Measurements from ENCODE around the gene PRM1.

Gene PRM1

DNA sequence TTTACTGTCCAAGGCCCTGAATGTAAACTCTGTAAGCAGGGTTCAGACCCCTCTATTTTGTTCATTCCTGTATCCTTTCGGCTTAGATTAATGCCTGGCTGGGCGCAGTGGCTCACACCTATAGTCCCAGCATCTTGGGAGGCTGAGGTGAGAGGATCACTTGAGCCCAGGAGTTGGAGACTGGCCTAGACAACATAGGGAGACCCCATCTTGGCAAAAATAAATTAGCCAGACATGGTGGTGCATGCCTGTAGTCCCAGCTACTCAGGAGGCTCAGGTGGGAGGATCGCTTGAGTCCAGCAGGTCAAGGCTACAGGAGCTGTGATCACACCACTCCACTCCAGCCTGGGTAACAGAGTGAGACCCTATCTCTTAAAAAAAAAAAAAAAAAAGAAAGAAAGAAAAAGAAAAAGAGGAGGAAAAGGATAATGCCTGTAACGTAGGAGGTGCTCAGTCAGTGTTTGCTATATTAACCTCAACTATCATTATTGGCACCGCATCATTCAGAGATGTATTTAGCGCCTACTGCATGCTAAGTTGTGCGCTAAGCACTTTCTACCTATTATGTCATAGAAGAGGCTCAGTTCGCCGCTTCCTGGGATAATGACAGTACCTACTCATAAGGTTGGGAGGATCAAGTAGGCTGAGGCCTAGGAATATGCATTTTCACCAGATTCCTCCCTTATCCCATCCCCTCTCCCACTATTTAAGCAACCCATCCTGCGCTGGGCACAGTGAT, 30.2 kb downstream of the PRM1 start:
- no peak overlapping the region for H3K4me3 ChIP-seq (ENCODE audit: low read depth, low read length)
- DNase-seq (ENCODE audit: low read depth) = no peak
- TF ChIP-seq MAX (IDR thresholded peaks at IDR 0.05; ENCODE audit: low read depth, low read length) (no peak), MYC (IDR thresholded peaks at IDR 0.05; ENCODE audit: low read depth, low read length) (no peak), POLR2A (IDR thresholded peaks at IDR 0.05; ENCODE audit: extremely low read depth, insufficient read length) (no peak)
- TF ChIP-seq, protein P1, sequence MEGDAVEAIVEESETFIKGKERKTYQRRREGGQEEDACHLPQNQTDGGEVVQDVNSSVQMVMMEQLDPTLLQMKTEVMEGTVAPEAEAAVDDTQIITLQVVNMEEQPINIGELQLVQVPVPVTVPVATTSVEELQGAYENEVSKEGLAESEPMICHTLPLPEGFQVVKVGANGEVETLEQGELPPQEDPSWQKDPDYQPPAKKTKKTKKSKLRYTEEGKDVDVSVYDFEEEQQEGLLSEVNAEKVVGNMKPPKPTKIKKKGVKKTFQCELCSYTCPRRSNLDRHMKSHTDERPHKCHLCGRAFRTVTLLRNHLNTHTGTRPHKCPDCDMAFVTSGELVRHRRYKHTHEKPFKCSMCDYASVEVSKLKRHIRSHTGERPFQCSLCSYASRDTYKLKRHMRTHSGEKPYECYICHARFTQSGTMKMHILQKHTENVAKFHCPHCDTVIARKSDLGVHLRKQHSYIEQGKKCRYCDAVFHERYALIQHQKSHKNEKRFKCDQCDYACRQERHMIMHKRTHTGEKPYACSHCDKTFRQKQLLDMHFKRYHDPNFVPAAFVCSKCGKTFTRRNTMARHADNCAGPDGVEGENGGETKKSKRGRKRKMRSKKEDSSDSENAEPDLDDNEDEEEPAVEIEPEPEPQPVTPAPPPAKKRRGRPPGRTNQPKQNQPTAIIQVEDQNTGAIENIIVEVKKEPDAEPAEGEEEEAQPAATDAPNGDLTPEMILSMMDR (IDR thresholded peaks at IDR 0.05; ENCODE audit: low read depth, low read length) = no peak

DNA sequence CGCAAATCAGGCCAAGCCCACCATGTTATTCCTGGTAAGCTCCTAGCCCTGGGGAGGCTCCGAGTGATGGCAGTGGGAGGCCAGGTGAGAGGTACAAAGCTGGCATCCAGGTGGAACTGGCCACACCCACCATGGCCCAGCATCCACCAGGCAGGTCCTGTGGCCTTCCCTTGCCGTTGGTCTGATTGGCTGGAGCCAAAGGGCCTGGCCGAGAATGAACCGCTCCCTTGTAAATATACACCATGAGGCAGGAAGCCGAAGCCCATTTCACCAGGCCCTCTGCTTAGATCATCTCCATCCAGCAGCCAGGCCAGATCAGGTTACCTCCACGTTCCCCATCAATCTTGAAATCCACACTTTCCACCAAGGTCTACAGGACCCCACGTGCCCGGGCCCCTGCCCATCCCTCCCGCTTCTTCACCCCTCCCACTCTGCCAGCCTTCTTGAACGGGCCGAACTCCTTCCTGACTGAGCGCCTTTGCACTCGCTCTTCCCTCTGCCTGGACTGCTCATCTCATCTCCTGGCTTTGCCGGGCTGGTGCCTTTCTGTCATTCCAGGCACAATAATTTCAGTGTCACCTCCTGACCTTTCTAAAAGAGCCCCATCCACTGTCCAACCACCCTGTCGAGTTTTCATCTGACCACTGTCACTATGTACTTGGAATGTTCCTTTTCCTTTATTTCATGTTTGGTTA, 30.9 kb downstream of the PRM1 start:
- H3K4me3 ChIP-seq (ENCODE audit: low read depth, low read length) = no peak overlapping the region
- DNase-seq (ENCODE audit: low read depth) = no peak
- no peak for TF ChIP-seq MYC (IDR thresholded peaks at IDR 0.05; ENCODE audit: low read depth, low read length)
- no peak for TF ChIP-seq MAX (IDR thresholded peaks at IDR 0.05; ENCODE audit: low read depth, low read length)

- H3K4me3 ChIP-seq (ENCODE audit: low read depth, low read length) = no peak overlapping the region
- TF ChIP-seq MAX (IDR thresholded peaks at IDR 0.05; ENCODE audit: low read depth, low read length) (no peak), MYC (IDR thresholded peaks at IDR 0.05; ENCODE audit: low read depth, low read length) (no peak), POLR2A (IDR thresholded peaks at IDR 0.05; ENCODE audit: extremely low read depth, insufficient read length) (no peak)
- TF ChIP-seq, protein P1 (IDR thresholded peaks at IDR 0.05; ENCODE audit: low read depth, low read length) = no peak
- no peak for DNase-seq (ENCODE audit: low read depth)
These were observed 31.7 kb downstream of the PRM1 start for GRCh38 chr16:11249233-11250061.

GRCh38 chr16:11248133-11248532, 33.0 kb downstream of the PRM1 start:
- TF ChIP-seq MYC (IDR thresholded peaks at IDR 0.05; ENCODE audit: low read depth, low read length) (no peak), POLR2A (IDR thresholded peaks at IDR 0.05; ENCODE audit: extremely low read depth, insufficient read length) (no peak), MAX (IDR thresholded peaks at IDR 0.05; ENCODE audit: low read depth, low read length) (no peak)
- TF ChIP-seq, protein P1 (IDR thresholded peaks at IDR 0.05; ENCODE audit: low read depth, low read length) = no peak
- no peak for DNase-seq (ENCODE audit: low read depth)
- no peak overlapping the region for H3K4me3 ChIP-seq (ENCODE audit: low read depth, low read length)

- no peak for DNase-seq (ENCODE audit: low read depth)
- TF ChIP-seq, protein P1 (IDR thresholded peaks at IDR 0.05; ENCODE audit: low read depth, low read length) = no peak
- TF ChIP-seq MAX (IDR thresholded peaks at IDR 0.05; ENCODE audit: low read depth, low read length) (no peak), MYC (IDR thresholded peaks at IDR 0.05; ENCODE audit: low read depth, low read length) (no peak), POLR2A (IDR thresholded peaks at IDR 0.05; ENCODE audit: extremely low read depth, insufficient read length) (no peak)
- no peak overlapping the region for H3K4me3 ChIP-seq (ENCODE audit: low read depth, low read length)
These were observed 35.1 kb downstream of the PRM1 start for GRCh38 chr16:11245988-11246387.
